HEK293T (cell line): ENCODE measurements around the gene PCBP4.
A peak's percentile ranks its signal among the peaks of the same experiment; 100 is the strongest.

Source experiments
- CTCF ChIA-PET: fragments of 350-600 bp; formaldehyde crosslinking; extraction: SDS; loops from one replicate; lab custom pipeline; 2021; ENCODE audit warnings: antibody characterized with exemption, inconsistent platforms; lab: Yijun Ruan, JAX
- POLR2A ChIA-PET: fragments of 350-600 bp; formaldehyde crosslinking; extraction: SDS; loops from one replicate; lab custom pipeline; 2020; ENCODE audit warnings: antibody characterized with exemption, inconsistent platforms; lab: Yijun Ruan, JAX
- DNase-seq: peaks from one replicate; pipeline ENCODE4 v3.0.0; 2012; ENCODE audit warnings: mixed read lengths; ENCODE audit errors: extremely low spot score
- ARNT ChIP-seq: fragments of 450-650 bp; IDR thresholded peaks from 2 replicates; pipeline ENCODE4 v1.6.1; 2017; ENCODE audit warnings: mild to moderate bottlenecking
- BHLHE40 ChIP-seq: fragments of 450-650 bp; IDR thresholded peaks from 2 replicates; pipeline ENCODE4 v1.6.1; 2016; ENCODE audit warnings: mild to moderate bottlenecking, moderate library complexity, borderline replicate concordance
- CTBP1 ChIP-seq: fragments of 450-650 bp; IDR thresholded peaks from 2 replicates; pipeline ENCODE4 v1.6.1; 2016; ENCODE audit warnings: borderline replicate concordance
- ELF4 ChIP-seq: fragments of 450-650 bp; IDR thresholded peaks from 2 replicates; pipeline ENCODE4 v1.6.1; 2017; ENCODE audit warnings: antibody characterized with exemption
- FOXA1 ChIP-seq: fragments of 450-650 bp; IDR thresholded peaks from 2 replicates; pipeline ENCODE4 v1.6.1; 2016; ENCODE audit warnings: mild to moderate bottlenecking
- FOXK2 ChIP-seq: fragments of 450-650 bp; IDR thresholded peaks from 2 replicates; pipeline ENCODE4 v1.6.1; 2016; ENCODE audit warnings: mild to moderate bottlenecking
- FOXM1 ChIP-seq: fragments of 450-650 bp; IDR thresholded peaks from 2 replicates; pipeline ENCODE4 v1.6.1; 2017; ENCODE audit warnings: mild to moderate bottlenecking, borderline replicate concordance
- HDGF ChIP-seq: fragments of 450-650 bp; IDR thresholded peaks from 2 replicates; pipeline ENCODE4 v1.6.1; 2017; ENCODE audit warnings: antibody characterized with exemption, borderline replicate concordance
- L3MBTL2 ChIP-seq: fragments of 450-650 bp; conservative IDR thresholded peaks from 2 replicates; pipeline ENCODE4 v1.6.1; 2016; ENCODE audit warnings: mild to moderate bottlenecking
- LEF1 ChIP-seq: fragments of 450-650 bp; IDR thresholded peaks from 2 replicates; pipeline ENCODE4 v1.6.1; 2017; ENCODE audit warnings: mild to moderate bottlenecking, borderline replicate concordance
- NFRKB ChIP-seq: fragments of 450-650 bp; IDR thresholded peaks from 2 replicates; pipeline ENCODE4 v1.6.1; 2016; ENCODE audit warnings: mild to moderate bottlenecking, moderate library complexity
- PKNOX1 ChIP-seq: fragments of 450-650 bp; IDR thresholded peaks from 2 replicates; pipeline ENCODE4 v1.6.1; 2016
- SP1 ChIP-seq: fragments of 450-650 bp; IDR thresholded peaks from 2 replicates; pipeline ENCODE4 v1.6.1; 2017
- SUZ12 ChIP-seq: fragments of 450-650 bp; IDR thresholded peaks from 2 replicates; pipeline ENCODE4 v1.6.1; 2016; ENCODE audit warnings: mild to moderate bottlenecking
- TARDBP ChIP-seq: fragments of 450-650 bp; IDR thresholded peaks from 2 replicates; pipeline ENCODE4 v1.6.1; 2016
- ZNF384 ChIP-seq: fragments of 450-650 bp; IDR thresholded peaks from 2 replicates; pipeline ENCODE4 v1.6.1; 2016

PCBP4 gene

GRCh38 chr3:51985063-51985462 lies 17.8 kb upstream of the PCBP4 start:
- DNase-seq, result no peak
- no peak for TF ChIP-seq FOXM1
- TF ChIP-seq LEF1, result no peak
- no peak for TF ChIP-seq PKNOX1
- no peak for TF ChIP-seq HDGF
- TF ChIP-seq SUZ12, result no peak
- no peak for TF ChIP-seq SP1
- no peak for TF ChIP-seq FOXK2
- no peak for TF ChIP-seq BHLHE40
- TF ChIP-seq ELF4, result no peak
- no peak for TF ChIP-seq CTBP1
- TF ChIP-seq ZNF384, result no peak
- no peak for TF ChIP-seq L3MBTL2
- no peak for TF ChIP-seq ARNT
- no peak for TF ChIP-seq NFRKB
- POLR2A ChIA-PET, result interaction anchor here (1.3 to 4.8 kb wide), 3 partner anchors 8 to 17 kb away, joined by 3 to 88 read pairs (median 4); partner anchors contain the start of genes PCBP4 and RPL29
- CTCF ChIA-PET, result interaction anchor here (0.9 kb wide), 1 partner anchor 11 kb away, joined by 4 read pairs; the partner anchor contains the start of gene ABHD14B

GRCh38 chr3:51984269-51984647 lies 17.0 kb upstream of the PCBP4 start:
- no peak for TF ChIP-seq ARNT
- no peak for TF ChIP-seq FOXK2
- no peak for TF ChIP-seq L3MBTL2
- no peak for TF ChIP-seq ELF4
- no peak for TF ChIP-seq SP1
- TF ChIP-seq HDGF, result no peak
- TF ChIP-seq BHLHE40, result no peak
- TF ChIP-seq SUZ12, result no peak
- no peak for TF ChIP-seq FOXM1
- no peak for TF ChIP-seq TARDBP
- TF ChIP-seq NFRKB, result no peak
- TF ChIP-seq FOXA1, result no peak
- TF ChIP-seq LEF1, result no peak
- TF ChIP-seq ZNF384, result no peak
- TF ChIP-seq CTBP1, result no peak
- ChIA-PET CTCF (no interaction called here), POLR2A (interaction anchor here (1.3 to 4.8 kb wide), 3 partner anchors 9 to 17 kb away, joined by 3 to 88 read pairs (median 4); partner anchors contain the start of genes PCBP4 and RPL29)
- no peak for DNase-seq

GRCh38 chr3:51983578-51984268 lies 16.5 kb upstream of the PCBP4 start:
- DNase-seq, result no peak
- ChIA-PET CTCF (interaction anchor here (0.7 to 1.9 kb wide), 5 partner anchors 10 to 45 kb away, joined by 3 to 14 read pairs (median 5); partner anchors contain the start of genes ABHD14A, ABHD14B, PARP3 and RRP9), POLR2A (interaction anchor here (0.9 to 4.8 kb wide), 8 partner anchors 9 to 170 kb away, joined by 3 to 88 read pairs (median 6); partner anchors contain the start of genes ABHD14A, ABHD14B, PCBP4 and POC1A)
- TF ChIP-seq SUZ12, result no peak
- no peak for TF ChIP-seq ARNT
- TF ChIP-seq FOXK2, result no peak
- no peak for TF ChIP-seq LEF1
- no peak for TF ChIP-seq L3MBTL2
- no peak for TF ChIP-seq PKNOX1
- TF ChIP-seq NFRKB, result no peak
- no peak for TF ChIP-seq FOXM1
- no peak for TF ChIP-seq ELF4
- no peak for TF ChIP-seq SP1
- TF ChIP-seq FOXA1, result no peak
- no peak for TF ChIP-seq TARDBP
- no peak for TF ChIP-seq BHLHE40
- no peak for TF ChIP-seq HDGF
- no peak for TF ChIP-seq ZNF384
- no peak for TF ChIP-seq CTBP1

GRCh38 chr3:51982838-51983577 lies 15.8 kb upstream of the PCBP4 start, which contains the start of gene ACY1:
Gene ACY1, plus strand, starts transcription at chr3:51983535. Its CDS starts 530 bp downstream, at chr3:51984065.
- POLR2A ChIA-PET, result interaction anchor here (0.7 to 4.8 kb wide), 12 partner anchors 9 to 171 kb away, joined by 3 to 88 read pairs (median 6); partner anchors contain the start of genes ABHD14A, ABHD14B, PARP3 and PCBP4
- CTCF ChIA-PET, result interaction anchor here (0.6 to 1.9 kb wide), 7 partner anchors 9 to 178 kb away, joined by 3 to 14 read pairs (median 4); partner anchors contain the start of genes ABHD14A, ABHD14B, PARP3 and RRP9
- peak; percentile 72 for DNase-seq
- peak; percentile 89 for TF ChIP-seq L3MBTL2
- TF ChIP-seq PKNOX1, result no peak; the same call in 1 of the 2 replicates
- no peak for TF ChIP-seq ELF4
- TF ChIP-seq SUZ12, result no peak
- TF ChIP-seq LEF1, result no peak

GRCh38 chr3:51982352-51982837 lies 15.1 kb upstream of the PCBP4 start:
- CTCF ChIA-PET, result interaction anchor here (0.6 to 1.9 kb wide), 6 partner anchors 8 to 179 kb away, joined by 3 to 14 read pairs (median 4); partner anchors contain the start of genes ABHD14A, ABHD14B, PARP3 and RRP9
- POLR2A ChIA-PET, result interaction anchor here (0.7 to 4.8 kb wide), 12 partner anchors 8 to 172 kb away, joined by 3 to 88 read pairs (median 6); partner anchors contain the start of genes ABHD14A, ABHD14B, PARP3 and PCBP4
- DNase-seq, result peak; percentile 56
- TF ChIP-seq LEF1 (no peak), TARDBP (no peak), FOXK2 (no peak), PKNOX1 (no peak), L3MBTL2 (peak; percentile 52; the same call in 1 of the 2 replicates), CTBP1 (no peak)
